ENCODE measurements around the gene ZNF24.

ZNF24 gene

DNA sequence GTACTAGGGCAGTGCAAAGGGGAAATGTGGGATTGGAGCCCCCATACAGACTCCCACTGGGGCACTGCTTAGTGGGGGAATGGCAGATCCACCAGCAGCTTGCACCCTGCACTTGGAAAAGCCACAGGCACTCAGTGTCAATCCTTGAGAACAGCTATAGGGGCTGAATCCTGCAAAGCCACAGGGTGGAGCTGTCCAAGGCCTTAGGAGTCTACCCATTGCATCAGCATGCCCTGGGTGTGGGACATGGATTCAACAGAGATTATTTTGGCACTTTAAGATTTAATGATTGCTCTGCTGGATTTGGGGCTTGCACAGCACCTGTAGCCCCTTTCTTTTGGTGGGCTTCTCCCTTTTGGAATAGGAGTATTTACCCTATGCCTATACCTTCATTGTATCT lies 8.6 kb upstream of the ZNF24 start:
- no peak for DNase-seq

DNA sequence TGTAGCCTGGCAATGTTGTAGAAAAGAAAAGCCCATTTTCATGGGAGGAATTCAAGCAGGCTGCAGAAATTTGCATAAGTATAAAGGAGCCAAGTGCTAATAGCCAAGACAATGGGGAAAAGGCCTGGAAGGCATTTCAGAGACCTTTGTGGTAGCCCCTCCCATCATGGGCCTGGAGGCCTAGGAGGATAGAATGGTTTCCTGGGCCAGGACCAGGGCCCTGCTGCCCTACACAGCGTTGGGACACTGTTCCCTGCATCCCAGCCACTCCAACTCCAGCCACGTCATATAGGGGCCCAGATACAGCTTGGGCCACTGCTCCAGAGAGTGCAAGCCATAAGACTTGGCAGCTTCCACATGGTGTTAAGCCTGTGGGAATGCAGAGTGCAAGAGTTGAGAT lies 8.1 kb upstream of the ZNF24 start:
- DNase-seq: no peak

DNA sequence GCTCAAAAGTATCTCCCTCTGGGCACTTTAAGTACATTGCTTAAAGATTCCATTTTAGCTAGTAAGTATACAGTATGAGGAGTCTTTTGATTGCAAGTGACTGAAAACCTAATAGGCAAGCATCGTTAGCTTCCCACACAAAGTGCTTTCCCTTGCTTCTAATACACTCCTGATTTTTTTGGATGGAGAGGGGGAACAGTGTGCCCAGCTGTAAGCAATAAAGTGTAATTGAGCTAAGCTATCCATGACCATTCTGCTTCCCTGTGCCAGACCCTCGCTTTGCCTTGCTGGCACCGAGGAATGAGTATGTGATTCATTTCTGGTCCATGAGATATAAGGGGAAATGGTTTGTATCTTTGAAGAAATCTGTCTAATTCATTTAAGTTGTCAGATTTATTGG lies 3.8 kb upstream of the ZNF24 start:
- no peak for DNase-seq

DNA sequence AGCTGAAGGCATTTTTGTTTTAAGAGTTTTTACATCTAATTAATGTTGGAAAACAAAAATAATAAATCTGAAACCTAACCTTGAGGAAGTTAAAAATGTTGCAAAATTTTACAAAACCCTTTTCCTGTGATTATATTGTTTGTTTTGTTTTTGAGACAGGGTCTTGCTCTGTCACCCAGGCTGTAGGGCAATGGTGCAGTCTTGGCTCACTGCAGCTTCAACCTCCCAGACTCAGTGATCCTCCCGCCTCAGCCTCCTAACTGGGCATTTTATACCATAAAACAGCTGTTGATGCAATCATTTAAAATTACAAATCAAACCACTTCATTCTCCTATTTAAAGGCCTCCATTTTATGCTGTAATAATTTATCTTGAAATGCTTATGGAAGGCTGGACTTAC lies 1.7 kb upstream of the ZNF24 start:
- DNase-seq: no peak

DNA sequence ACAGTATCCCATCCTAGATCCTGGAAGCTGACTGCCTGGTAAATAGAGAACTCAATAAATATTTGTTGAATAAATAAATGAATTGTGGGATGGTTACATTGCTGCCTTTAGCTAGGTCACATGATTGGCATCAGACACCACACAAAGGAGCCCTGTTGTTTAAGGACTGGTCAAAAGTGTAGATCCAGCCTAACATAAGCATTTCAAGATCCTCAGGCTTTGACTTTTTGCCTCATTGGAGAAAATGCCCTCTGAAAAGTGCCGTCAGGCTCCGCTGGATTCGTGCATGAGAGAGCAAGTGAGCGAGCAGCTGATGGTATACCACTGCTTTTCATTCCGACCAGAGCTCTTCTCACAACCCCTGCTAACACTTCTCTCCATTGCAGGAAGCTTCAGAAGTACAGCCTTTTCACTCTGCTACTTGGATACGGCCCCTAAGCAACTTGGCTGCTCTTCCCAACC lies 1.3 kb upstream of the ZNF24 start:
- DNase-seq: no peak

DNA sequence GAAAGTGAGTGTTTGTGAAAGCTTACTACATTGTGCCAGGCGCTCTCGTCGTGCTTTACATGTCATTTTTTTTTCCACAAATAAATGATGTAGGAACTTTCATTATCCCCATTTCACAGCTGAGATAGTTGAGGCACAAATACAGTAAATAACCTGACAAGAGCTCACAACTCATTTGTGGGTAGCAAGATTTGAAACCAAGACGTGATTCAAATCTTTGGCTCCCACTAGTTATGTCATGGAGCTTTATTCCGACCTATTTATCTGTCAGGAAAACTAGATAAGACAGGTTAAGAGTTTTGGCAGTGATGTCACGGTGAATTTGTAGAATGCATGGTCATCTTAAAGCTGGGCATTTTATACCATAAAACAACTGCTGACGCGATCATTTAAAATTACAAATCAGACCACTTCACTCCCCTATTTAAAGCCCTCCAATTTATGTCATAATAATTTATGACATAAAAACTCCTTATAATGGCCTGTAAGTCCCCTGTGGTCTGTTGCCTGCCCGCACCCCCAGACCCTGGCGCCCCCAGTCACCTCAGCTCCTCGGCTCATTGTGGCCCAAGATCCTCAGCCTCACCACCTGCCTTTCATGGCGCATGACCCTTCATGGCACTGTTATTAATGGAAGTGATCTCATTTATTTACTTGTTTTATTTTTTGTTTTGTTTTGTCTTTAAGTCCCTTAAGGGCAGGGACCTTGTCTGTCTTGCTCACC lies 678 bp upstream of the ZNF24 start:
- no peak for DNase-seq

DNA sequence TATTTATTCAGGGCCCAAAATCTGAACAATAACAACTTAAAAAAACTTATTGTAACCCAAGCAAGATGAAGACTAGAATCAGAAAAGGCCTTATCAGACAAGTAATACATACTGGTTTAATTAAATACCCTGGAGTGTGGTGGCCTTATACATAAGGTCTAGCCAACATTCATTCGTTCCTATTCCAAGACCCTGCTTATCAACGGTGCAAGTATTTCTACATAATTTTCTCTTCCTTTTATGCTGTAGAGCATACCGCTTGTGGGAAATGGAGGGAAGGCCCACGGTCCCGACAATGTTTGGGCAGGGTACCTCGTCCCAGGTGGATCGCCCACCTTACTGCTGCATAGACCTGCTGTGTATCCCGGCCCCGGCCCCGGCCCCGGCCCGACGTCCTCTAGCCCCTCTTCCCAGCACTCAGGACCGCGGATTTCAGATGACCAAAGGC lies 708 bp downstream of the ZNF24 start:
- DNase-seq: no peak

DNA sequence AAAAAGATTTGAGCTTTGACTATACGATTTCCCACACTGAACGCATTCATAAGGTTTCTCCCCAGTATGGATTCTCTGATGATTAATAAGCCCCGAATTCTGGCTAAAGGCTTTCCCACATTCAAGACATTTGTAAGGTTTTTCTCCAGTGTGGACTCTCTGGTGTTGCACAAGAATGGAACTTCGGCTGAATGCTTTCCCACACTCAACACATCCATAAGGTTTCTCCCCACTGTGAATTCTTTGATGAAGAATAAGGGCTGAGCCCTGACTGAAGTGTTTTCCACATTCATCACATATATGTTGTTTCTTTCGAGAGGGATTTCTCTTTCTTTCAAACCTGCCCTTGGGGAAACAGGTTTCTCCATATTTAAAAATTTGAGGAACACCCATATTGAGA lies 6.9 kb downstream of the ZNF24 start:
- DNase-seq: no peak

DNA sequence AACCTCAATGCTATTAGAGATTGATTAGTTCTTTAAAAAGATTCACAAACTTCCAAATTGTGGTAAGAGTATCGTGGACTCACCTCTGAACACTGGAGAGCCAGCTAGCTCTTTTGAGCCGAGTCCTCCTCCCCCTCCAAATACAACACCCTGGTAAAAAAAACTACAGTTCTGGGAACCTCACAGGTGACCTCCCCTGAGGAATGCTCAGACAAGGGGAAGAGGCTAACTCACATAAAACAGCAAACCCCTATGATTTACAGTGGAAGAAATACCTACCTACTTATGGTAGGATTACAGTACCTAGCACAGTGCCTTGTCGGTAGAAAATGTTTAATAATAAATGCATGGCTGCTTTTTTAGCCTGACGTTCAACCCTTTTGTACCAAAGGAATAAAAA lies 8.4 kb downstream of the ZNF24 start:
- DNase-seq: no peak

DNA sequence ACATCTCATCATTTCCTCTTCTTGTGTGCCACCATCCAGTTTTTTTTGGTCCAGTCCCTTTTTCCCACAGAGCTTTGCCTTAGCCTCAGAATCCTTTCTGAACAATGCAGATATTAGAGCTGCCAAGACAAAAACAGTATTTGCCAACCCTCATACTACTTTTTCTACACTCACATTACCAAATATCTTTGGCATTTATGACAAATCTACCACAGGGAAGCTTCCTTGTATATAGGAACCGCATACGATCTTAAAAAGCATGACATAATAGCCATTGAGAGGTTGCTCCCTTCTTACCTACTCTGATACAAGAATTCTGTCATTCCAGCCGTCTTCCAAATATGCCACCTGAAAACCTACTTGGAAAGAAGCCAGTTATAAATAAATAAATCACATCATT lies 9.4 kb downstream of the ZNF24 start:
- no peak for DNase-seq

DNA sequence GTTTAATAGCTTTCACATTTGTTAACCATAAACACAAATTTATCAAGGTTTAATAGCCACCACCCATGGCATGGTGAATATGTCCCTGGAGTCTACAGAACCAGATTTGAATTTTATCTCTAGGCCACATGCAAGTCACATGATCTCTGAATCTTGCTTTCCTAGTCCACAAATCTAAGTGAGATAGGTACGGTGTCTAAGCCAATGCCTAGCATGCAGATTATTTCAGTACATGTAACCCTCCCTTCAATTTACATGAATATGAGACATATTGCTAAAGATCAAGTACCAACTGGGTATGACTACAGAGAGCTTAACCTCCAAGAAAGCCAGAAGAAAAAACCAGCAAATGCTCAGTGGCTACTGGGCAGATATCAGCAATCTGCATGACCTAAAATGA lies 10.0 kb downstream of the ZNF24 start:
- no peak for DNase-seq

DNA sequence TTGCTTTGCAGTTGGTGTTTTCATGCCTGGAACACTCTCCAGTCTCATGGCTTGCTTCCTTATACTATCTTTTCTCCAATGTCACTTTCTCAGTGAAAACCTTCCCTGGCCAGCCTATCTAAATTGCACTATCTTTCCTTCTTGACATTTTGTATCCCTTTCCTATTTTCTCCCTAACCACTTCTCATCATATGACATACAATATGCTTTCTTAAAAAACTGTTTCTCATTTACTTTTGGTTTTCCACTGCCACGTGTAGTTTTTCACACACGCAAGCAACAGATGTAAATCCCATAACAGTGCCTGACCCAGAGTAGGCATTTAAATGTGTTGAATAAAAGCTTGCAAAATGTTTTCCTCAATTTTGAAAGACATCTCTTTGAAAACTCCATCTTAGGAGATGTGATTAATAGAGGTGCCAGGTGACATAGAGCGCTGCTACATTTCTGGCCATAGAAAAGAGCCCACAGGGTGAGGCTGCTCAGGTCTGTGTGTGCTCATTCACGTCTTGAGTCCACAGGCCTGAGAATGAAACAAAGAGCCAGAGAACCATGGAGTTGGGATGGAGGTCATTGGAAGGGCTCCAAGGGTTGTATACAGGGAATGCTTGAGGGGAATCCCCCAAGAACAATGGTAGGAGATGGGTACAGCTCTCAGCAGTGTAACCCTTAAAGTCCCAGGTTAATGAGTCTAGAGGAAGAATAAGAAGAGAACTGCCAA lies 12.7 kb downstream of the ZNF24 start:
- DNase-seq: no peak

DNA sequence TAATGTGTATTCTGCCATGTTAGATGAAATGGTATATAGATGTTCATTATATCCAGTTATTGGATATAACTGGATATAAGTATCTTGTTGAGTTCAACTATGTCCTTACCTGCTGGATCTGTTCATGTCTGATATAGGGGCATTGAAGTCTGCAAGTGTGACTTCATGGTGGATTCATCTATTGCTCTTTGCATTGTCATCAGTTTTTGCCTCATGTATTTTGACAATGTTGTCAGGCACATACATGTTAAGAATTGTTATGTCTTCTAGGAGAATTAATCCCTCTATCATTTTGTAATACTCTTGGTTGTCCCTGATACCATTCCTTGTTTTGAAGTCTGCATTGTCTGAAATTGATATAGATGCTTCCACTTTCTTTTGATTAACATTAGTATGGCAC lies 15.4 kb downstream of the ZNF24 start:
- DNase-seq: no peak

DNA sequence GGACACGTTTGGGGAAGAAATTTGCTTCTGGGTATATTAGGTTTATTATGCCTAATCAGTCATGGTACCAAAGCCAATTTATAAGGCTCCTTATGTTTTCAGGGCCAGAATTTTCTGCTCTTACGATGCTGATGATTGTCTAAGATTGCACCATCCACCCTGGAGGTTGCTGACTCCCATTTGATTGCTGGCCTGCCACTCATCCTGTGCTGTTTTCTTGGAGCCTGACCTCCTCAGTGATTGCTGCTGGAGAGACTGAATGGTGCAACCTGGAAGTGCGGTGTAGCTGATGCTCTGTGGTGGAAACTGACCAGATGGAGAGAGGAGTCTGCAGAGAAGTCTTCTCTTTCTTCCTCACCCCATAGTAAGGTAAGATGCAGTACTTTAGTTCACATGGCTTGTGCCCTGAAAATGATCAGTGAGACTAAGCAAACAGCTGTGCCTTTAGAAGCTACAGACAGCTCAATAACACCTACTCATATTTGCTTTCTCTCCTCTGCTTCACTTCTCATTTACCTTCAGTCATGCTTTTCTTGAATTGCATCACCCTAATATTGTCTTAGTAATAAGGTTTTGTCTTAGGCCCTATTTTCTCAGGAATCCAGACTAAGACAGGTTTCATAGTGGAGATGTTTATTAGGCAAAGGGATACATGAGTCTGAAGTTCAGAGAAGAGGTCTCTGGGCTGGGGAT lies 17.4 kb downstream of the ZNF24 start:
- DNase-seq: no peak

DNA sequence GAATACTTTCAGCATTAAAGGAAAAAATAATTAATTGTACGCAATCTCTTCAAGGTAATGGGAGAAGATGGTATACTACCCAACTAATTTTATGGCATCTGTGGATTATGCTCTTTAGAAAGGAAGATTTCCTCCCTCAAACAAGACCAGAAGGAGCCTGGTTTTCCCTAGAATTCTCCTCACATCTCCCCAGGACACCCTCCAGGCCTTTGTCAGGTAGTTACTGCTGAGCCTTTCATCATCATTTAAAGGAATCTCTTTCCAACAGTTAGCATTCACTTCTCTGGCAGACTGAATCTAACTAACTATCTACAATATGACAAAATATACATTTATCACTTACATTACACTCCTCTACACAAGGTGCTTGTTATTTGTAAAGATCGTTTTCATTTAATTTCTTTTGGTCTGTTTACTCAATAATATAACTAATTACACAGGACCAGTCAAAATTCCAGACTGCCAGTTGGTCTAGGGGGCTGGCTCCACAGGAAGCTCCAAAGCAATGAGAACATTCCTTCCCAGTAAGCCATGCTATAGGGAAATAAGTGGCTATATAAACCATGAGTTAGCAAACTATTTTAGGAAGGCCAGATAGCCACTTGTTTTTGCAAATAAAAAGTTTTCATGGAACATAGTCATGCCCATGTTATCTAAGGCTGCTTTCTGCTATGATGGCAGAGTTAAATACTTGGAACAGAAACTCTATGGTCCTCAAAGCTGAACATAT lies 19.1 kb downstream of the ZNF24 start:
- DNase-seq: no peak

DNA sequence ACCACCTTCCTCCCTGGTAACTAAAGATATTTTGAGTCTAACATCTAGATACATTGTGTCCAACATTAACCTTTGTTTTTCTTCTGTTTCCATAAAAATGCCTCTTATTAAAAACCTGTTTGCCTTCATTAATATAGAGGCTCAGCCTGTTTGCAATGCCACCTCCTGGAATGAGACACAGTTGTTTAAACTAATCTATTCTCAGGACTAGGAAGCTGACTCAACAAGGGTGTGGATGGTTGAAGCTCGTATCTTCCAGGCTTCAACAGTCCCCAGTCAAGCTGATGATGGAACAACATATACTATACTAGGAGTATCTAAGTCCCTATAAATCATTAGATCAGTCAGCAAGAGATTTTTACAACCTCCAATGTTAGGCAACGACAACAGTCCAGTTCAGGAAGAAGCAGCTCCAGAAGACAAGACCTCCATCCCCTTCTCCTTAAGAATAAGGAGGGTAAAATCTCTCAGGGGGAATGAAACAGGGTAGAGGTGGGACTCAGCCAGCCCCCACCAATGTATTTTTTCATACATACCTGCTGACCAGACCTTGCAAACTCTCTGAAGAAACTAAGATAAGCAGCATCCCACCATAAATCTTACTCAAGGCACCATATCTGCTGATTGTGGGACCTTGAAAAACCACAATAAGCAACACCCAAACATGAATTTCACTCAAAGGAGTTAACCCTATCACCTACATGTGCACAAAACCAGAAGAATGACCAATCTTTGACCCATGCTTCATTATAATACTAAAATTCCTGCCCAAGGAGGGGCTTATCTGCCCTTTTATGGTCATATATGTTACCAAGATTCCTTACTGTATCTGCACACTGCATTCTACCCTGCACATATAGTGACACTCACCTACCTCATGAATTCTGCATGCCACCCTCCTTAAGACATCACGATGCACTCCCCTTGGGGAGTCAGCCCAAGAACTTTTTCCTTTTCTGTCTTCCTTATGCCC lies 21.4 kb downstream of the ZNF24 start:
- DNase-seq: no peak

DNA sequence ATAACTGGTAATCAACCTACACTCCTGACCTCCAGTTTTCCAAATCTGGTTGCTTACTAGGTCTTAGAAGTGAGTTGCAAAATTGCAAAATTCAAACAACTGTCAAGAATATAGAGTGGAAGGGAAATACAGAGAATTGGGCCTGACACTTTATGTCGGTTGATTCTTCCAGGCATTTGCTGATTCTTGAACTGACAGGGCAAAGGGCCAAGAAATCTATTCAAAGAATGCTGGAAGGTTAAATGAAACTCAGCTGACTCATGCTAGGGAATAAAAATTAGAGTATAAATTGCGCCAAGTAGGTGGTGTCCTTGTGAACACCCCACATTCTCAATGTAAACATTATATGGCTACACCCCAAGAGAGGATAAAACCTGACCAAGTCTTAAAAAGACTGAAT lies 32.7 kb downstream of the ZNF24 start:
- no peak for DNase-seq

DNA sequence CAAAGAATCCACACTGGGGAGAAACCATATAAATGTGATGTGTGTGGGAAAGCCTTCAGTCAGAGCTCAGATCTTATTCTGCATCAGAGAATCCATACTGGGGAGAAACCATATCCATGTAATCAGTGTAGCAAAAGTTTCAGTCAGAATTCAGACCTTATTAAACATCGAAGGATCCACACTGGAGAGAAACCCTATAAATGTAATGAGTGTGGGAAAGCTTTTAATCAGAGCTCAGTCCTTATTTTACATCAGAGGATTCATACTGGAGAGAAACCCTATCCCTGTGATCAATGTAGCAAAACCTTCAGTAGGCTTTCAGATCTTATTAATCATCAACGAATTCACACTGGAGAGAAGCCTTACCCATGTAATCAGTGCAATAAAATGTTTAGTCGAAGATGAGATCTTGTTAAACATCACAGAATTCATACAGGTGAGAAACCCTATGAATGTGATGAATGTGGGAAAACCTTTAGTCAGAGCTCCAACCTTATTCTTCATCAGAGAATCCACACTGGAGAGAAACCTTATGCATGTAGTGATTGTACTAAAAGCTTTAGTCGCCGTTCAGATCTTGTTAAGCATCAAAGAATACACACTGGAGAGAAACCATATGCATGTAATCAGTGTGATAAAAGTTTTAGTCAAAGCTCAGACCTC lies 37.5 kb downstream of the ZNF24 start:
- no peak for DNase-seq

DNA sequence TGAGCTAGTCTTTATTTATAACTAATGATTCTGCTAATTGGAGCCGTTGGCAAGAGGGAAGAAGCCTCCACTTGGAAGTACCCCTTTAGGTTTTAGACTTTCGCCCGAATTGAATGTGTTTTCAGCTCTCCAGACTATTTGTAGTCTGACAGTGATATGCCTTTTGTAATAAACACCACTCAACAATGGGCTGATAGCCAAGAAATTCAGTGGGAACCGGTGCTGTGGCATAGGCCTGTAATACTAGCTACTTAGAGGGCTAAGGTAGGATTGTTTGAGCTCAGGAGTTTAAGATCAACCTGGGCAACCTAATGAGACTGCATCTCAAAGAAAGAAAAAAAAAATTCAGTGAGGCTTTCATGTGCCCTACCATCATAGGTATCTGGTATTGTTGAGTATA lies 40.6 kb downstream of the ZNF24 start:
- DNase-seq: no peak

DNA sequence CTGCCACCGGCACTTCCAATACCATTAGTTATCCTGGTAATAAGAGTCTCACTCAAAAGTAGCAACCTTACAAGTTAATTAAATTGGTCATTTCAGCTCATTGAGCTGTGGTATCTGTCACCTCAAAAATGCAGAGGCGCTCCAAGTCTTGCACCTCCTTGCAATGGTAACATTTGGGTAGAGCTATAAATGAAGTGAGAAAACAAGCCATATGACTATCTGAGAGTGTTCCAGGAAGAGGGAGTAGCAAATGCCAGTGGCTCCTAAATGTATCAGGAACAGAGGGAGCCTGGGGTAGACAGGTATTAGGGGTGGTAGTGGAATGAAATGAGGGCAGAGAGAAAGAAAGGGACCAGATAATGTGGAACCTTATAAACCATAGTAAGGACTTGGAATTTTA lies 48.2 kb downstream of the ZNF24 start:
- no peak for DNase-seq

DNA sequence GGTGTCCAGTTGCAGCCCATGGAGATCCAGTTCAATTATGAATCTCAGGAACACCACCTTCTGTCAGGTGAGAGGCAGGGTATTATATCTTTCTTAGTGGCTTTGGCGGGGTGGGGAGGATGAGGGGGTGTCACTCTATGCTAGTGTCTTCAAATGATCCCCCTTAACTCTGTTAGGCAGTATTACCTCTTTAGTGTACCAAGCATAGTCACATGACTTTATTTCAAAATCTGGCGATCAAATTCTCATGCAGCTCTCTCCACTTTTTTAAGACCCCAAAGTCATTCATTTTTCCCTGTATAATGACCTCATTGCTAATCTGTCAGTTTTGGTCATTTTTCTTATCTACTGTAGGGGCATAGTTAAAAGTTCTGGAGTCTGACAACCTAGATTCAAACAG lies 53.1 kb downstream of the ZNF24 start:
- DNase-seq: no peak
